ENCODE data around the gene CDK17. TPM values are rescaled to one million over a fixed set of nuclear protein-coding genes. Genes with fewer than 3 reads are reported as not detected.

CDK17 gene
- total and polyA plus RNA-seq, 9 of the 15 experiments (the other 6 are each of a cell fraction or from before 2014, with no cell fraction given) = 4.8 to 39.3 (median 21.6) TPM

- TF ChIP-seq CREM (IDR thresholded peaks at IDR 0.05; ENCODE audit: low read depth) (peak; percentile 60; the same call in 1 of the 2 replicates), CTCFL (IDR thresholded peaks at IDR 0.05; ENCODE audit: borderline replicate concordance, insufficient read depth, low read depth, low read length, poor library complexity, severe bottlenecking) (no peak), ZNF696 (CRISPR knock-in tag; conservative IDR thresholded peaks at IDR 0.05) (no peak), SAFB2 (IDR thresholded peaks at IDR 0.05; ENCODE audit: borderline replicate concordance, low read depth, low read length, severe bottlenecking) (no peak), YY1 (IDR thresholded peaks at IDR 0.05; ENCODE audit: borderline replicate concordance in 1 of 3, control insufficient read depth in 1 of 3, extremely low read depth in 1 of 3, insufficient read depth in 3 of 3, insufficient read length in 1 of 3, insufficient replicate concordance in 2 of 3, low read depth in 1 of 3, low read length in 2 of 3) (peak in 1 of 3 experiments; percentile 16), CBFA2T3 (IDR thresholded peaks at IDR 0.05) (peak; percentile 56), CTCF (IDR thresholded peaks at IDR 0.05 in 2 of 3, conservative IDR thresholded peaks at IDR 0.05 in 1 of 3; ENCODE audit: insufficient read depth in 2 of 3, low read depth in 1 of 3, low read length in 3 of 3) (peak in 1 of 3 experiments; percentile 0; a peak in 1 of 6 replicates), TRIM28 (IDR thresholded peaks at IDR 0.05) (no peak), PBX2 (CRISPR knock-in tag; IDR thresholded peaks at IDR 0.05; ENCODE audit: low read depth) (no peak), PBX2 (tag; conservative IDR thresholded peaks at IDR 0.05; ENCODE audit: low read depth) (no peak), RBM14 (IDR thresholded peaks at IDR 0.05; ENCODE audit: borderline replicate concordance, insufficient read depth, low read depth, low read length) (0 out of 2 replicates have a peak, but pooled peaks have one; percentile 17), ZNF253 (CRISPR knock-in tag; conservative IDR thresholded peaks at IDR 0.05) (no peak), NCOR1 (IDR thresholded peaks at IDR 0.05) (peak; percentile 70), ZBTB2 (IDR thresholded peaks at IDR 0.05) (peak; percentile 35; the same call in 1 of the 2 replicates), ESRRB (CRISPR knock-in tag; IDR thresholded peaks at IDR 0.05; ENCODE audit: borderline replicate concordance) (no peak), HDAC1 (IDR thresholded peaks at IDR 0.05) (peak in 1 of 2 experiments; percentile 81; a peak in 2 of 4 replicates), SNRNP70 (optimal IDR thresholded peaks at IDR 0.05; ENCODE audit: low read depth, low read length) (no peak), DPF2 (IDR thresholded peaks at IDR 0.05) (peak; percentile 66; the same call in 1 of the 2 replicates)
Observed at GRCh38 chr12:96399120-96399918, 920 bp downstream of the CDK17 start (continued).

Data from K562 (cell line).